NCI-H1417 (cell line): ENCODE results near the gene ZNF415.
A peak's percentile ranks its signal among the peaks of the same experiment; 100 is the strongest.
"Not testable (repeated sequence)": the region's sequence is repeated elsewhere in the genome, so short reads cannot be mapped to it uniquely, and the experiment has no call there.

Experiments used
- DNase-seq, 3 experiments: peaks; one replicate each; lab custom pipeline; 2025; lab: John Stamatoyannopoulos, UW

Gene ZNF415

DNA sequence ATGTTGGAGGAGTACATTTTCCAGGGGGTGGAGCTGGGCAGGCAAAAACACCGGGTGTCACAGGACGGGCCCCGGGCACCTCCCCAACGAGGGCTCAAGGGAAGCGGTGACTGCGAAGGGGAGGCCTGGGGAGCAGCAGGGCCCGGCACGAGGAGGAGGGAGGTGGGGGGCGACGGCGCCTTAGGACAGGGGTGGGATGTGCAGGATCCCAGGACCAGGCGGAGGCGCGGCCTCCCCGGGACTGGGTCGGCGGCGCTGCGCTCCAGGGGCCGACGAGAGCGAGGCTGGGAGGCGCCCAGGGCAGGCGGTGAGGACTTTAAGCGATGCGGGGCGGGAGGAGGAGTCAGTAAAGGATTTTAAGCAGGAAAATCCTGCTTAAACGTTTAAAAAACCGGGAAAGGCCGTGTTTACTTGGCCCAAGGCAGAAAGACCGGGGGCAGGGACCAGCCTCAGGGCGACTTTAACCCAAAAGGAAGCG lies 29.9 kb downstream of the ZNF415 start:
- DNase-seq: peak in 2 of 3 experiments; percentile 37 to 45

DNA sequence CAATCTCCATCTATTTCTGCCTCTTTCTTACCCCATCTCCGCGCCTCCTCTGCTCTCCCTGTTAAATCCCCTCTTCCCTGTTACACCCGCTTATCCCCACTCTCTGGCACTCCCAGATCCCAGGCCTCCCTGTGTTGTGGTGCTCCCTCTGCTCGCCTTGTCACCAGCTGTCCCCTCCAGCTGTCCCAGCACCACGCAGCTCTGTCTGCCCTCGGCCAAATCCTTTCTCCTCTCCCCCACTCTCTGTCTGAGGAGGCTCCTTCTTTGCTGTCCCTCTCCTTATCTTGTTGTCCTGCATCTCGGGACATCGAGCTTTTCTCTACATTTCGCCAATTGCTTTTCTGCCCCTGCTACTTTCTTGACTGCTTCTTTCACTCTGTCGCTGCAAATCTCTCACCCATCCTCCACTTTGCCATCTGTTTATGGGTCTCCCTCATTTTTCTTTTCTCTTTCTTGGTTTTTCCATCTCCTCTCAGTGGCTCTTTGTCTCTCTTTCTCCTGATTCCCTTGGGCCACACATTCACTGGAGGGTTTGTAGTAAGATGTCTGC lies 30.4 kb downstream of the ZNF415 start:
- DNase-seq: no peak

DNA sequence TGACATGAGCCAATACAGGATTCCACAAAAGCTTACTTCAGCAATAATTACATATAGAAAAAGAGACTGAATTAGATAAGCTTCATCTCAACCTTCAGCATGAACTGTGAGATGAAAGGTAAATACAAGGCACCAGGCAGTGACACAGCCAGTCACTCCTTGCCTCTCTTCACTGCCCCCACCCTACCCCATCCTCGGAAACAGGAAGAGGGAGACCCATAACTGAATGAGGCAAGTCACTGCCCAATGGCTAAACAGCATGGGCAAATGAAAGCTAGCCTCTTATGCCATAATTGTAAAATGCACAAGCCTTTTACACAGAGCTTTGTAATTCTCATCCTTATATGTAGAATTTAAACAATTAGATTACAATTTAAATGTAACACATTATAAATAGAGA lies 31.2 kb downstream of the ZNF415 start:
- DNase-seq: no peak

DNA sequence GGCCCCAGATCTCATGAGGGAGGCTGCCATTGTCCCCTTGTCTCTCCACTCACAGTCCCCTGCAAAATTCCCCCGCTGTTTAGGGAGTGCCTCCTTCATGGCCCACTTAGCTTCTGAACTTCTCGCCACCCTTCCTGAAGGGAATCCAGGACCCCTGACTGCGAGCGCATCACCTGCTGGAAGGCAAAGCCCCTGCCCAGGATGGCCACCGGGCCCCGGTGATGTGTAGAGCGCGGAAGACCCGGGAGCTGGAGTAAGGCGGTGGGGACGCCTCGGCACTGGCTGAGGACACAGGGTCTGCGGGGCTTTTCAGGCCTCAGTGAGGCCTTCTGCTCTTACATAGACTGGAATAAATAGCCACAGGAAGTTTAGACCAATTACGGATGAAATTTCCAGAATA lies 34.1 kb downstream of the ZNF415 start:
- DNase-seq: not testable (repeated sequence)

DNA sequence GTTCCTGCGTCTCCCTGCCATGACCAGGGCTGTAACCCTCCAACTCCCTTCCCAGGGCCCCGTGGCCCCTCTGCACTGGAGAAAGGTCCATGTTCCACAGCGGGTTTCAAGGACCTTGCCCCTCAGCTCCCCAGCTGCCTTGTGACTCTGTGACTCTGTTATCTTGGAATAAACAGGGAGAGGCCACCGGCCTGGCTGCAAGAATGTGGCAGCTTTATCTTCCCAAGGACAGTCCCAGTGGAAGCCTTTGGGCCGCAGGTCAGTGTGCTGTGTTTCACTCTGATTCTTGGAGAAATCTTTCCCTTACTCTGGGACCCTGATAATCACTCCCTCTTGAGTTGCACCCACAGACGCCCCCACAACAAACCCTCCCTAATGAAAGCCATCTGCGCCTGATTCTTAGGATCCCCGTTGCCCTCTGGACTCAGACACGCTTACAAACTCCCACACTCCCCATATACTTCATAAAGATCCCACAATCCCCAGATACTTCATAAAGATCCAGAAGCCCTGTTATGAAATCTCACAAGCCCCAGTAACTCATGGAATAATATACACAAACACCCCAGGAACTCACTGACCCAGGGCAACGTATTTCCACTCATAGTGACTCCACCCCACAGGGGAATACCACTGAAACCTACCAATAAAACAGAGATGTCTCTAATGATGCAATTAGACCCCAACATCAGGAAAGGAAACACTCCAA lies 35.6 kb downstream of the ZNF415 start:
- not testable (repeated sequence) for DNase-seq

DNA sequence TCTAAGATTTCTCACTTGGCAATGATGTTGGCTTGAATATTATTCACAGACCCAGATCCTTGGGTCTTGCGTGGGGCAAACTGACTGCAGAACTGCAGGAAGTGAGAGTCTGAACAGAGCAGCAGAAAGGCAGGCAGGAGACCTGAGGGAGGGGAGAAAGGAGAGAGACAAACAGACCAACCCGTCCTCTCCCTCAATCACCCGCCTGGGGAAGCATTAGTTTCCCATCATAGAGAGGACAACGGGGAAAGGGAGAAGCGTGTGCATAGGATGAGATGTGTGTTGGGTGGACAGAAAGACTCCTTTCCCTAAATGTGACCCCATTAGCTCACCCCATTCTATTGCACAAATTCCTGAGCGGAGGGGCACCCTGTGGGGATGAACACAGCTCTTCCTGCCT lies 36.1 kb downstream of the ZNF415 start:
- DNase-seq: not testable (repeated sequence)

DNA sequence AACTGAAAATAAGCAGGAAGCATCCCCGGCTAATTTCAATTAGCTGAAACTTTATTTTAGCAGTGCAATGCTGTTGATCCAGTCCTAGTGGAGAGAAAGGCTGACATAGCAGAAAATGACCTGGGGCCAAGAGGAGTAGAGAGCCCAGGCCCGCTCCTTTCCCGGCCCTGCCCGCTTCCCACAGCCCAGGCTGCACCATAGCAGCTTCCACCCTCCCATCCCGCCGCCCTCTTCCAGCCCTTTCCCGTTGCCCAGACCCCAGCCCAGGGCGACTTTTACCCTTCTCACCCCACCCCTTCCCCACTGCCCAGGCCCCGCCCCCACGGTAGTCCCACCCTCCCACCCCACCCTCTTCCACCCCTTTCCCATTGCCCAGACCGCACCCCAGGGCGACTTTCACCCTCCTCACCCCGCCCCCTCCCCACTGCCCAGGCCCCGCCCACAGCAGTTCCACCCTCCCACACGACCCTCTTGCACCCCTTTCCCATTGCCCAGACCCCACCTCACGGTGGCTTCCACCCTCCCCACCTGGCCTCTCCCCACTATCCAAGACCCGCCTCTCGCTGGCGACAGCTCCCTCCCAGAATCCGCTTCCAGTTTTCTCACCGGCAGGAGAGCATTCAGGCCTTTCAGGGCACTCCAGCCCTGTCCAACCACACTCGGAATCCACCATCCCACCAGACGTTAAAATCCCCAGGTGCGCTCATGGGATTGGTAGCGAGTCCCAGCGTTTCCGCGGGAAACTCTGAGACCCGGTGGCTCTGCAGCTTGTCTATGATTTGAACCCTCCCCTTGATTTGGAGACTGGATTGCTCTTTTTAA lies 37.7 kb downstream of the ZNF415 start:
- DNase-seq: no peak

DNA sequence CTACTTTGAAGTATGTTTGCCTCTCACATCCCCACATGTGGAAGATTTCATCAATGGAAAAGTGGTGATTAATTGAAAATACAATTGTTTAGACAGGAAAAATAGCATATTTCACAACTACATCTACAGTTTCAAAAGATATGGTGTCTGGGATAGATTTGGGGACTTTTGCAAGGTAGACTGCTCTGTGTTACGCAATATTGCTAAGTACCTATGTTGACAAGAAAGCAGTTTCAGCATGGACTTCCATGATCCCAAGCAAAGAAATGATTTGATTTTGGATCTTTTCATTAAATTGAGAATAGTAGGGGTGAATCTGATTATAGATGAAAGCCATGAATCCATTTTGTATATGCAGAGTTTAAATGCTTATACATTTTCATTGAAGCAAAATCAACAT lies 40.0 kb downstream of the ZNF415 start:
- no peak for DNase-seq

DNA sequence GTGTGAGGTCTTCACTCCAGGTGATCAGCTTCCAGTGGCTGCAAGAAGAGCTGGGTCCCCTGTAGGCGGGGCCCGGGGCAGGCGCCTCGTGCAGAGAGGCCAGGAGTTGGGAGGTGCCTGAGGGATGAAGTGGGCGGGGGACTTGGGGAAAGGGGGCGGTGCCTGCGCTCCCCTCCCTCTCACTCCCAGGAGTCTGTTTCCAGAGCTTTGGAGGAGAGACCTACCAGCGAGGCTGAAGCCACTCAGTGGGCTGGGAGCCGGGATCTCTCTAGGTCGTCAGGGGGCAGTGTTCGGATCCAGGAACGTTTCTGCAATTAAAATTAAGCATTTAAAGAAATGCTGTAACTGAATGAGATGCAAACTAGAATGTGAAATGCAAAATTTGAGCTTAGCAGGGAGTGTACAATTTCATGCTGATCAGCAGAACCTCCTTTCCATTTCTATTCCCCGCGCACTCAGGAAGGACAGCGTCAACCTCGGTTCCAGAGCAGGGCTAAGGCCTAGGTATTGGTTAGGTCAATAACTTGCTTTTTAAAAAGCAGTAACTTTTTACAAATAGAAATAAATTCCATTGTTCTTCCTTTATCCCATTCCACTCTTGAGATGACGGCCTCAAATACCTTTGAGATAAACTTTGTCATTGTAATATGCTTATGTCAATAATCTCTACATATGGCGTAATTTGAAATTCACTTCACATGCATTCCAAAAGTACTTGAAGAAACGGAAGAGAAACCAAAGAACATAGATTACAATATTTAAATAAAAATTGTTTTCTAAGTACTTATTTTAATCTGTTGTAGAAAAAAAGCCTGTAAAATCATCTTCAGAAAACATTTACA lies 41.1 kb downstream of the ZNF415 start:
- DNase-seq: no peak

DNA sequence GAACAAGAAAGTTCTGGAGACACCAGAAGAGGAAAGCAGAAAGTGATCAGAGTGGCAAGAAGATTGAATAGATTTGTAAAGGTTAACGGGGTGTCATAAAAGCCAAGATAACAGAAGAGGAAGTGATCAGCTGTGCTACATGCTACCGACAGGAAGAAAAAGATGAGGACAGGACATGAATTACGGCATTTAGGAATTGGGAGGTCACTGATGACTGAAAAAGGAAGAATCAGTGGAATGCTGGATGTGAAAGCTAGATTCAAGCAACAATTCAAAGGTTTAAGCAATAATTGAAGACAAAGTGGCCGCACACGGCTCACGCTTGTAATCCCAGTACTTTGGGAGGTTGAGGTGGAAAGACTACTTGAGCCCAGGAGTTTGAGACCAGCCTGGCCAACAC lies 44.6 kb downstream of the ZNF415 start:
- DNase-seq: no peak

DNA sequence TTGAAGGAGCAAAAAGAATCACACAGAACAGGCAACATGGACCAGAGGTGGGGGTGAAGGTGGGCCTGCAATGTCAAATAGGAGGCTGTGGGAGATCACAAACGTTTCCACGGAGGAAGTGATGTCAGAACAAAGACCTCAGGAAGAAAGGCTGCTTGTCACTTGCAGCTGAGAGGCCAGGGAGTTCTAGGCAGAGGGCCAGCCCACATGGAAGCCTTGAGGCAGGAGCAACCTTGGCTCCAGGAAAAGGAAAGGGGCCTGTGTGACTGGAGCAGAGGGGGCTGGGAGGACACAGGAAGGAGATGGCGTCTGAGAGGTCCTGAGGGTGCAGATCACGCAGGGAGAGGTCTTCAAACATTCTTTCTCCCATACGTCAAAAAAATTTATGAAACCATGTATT lies 45.8 kb downstream of the ZNF415 start:
- DNase-seq: no peak

DNA sequence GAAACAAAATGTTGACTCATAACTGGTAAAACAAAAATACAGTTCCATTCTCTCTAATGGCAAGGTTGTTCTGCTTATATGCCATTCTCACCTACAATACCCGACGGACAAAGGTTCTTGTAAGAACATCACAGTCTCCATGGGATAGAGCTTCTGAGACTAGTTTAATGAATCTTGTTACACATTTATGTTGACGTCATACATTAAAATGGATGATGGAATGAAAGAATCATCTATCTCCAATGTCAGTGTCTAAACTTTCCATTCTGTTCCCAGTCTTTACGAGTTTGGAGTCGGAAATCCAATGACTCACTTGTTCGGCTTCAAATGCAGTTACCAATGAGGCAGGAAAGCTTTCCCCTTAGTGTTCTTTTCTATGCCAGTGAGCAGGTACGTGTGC lies 47.2 kb downstream of the ZNF415 start:
- DNase-seq: no peak

DNA sequence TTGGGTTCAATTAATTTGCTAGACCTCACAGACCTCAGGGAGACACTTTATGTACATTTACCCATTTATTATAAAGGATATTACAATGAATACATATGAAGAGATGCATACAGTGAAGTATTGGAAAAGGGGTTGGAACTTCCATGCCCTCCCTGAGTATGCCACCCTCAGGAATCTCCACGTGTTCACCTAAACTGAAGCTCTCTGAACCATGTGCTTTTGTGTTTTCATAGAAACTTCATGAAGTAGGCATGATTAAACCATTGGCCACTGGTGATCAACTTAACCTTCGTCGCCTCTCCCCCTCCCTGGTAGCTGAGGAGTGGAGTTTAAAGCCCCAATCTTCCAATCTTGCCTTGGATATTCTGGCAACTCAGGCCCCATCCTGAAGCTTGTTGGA lies 49.8 kb downstream of the ZNF415 start:
- no peak for DNase-seq

DNA sequence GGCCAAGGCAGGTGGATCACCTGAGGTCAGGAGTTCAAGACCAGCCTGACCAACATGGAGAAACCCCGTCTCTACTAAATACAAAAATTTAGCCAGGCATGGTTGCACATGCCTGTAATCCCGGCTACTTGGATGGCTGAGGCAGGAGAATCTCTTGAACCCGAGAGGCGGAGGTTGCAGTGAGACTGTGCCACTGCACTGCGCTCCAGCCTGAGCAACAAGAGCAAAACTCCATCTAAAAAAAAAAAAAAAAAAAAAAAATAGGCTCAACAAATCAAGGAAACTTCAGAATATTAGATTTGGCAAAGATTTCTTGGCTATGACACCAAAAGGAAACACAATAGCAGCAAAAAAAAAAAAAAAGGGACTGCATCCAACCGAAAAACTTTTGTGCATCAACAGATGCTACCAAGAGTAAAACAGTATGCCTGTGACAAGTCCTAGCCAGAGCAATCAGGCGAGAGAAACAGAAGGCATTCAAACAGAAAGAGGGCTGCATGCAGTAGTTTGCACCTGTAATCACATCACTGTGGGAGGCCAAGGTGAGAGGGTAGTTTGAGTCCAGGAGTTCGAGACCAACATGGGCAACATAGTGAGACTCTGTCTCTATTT lies 53.3 kb downstream of the ZNF415 start:
- no peak for DNase-seq

DNA sequence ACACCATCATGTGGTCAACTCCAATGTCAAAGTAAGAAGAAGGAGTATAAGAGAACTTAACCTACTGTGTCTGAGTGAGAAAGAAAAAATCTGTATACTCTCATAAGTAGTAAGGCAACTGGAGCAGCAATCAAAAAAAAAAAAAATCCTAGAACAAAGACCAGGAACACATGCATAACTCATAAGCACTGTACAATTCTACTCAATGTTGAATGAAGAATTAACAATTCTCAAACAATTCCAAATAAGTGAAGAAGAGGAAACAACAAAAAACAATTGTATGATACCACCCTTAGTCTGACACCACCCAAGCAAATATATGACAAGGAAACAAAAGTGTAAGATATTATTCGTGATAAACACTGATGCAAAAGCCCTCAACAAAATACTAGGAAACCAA lies 54.0 kb downstream of the ZNF415 start:
- no peak for DNase-seq

DNA sequence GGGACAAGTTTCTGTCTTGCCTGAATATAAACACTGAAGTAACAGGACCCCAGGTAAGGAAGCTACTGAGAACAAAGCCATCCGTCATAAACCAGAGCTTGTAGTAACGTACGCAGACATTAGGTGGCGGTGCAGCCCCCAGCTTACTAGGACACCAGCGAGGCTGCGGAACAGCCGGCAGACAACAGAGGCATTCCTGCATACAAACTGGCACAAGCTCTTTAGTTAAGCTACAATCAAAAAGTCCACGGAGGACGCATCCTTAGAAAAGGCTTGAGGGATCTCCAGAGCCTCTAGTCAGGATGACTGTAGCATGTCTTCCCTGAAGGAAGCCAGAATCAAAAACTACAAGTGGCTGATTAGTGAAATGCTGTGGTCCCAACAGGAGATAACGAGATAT lies 55.7 kb downstream of the ZNF415 start:
- peak in 2 of 3 experiments; percentile 29 to 32 for DNase-seq

DNA sequence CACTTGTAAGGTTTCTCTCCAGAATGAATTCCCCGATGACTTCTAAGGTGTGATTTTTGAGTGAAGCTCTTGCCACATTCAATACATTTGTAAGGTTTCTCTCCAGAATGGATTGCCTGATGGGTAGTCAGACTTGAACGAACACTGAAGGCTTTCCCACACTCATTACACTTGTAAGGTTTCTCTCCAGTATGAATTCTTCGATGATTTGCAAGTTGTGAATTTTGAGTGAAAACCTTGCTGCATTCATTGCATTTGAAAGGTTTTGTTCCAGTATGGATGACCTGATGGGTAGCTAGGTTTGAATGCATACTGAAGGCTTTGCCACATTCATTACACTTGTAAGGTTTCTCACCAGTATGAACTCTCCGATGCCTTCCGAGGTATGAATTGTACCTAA lies 63.9 kb downstream of the ZNF415 start:
- no peak for DNase-seq

DNA sequence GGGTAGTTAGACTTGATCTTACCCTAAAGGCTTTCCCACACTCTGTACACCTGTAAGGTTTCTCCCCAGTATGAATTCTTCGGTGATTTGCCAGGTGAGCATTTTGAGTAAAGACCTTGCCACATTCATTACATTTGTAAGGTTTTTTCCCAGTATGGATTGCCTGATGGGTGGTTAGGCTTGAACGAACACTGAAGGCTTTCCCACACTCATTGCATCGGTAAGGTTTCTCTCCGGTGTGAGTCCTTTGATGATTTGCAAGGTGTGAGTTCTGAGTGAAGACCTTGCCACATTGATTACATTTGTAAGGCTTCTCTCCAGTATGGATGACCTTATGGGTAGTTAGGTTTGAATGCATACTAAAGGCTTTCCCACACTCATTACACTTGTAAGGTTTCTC lies 64.5 kb downstream of the ZNF415 start:
- DNase-seq: no peak

DNA sequence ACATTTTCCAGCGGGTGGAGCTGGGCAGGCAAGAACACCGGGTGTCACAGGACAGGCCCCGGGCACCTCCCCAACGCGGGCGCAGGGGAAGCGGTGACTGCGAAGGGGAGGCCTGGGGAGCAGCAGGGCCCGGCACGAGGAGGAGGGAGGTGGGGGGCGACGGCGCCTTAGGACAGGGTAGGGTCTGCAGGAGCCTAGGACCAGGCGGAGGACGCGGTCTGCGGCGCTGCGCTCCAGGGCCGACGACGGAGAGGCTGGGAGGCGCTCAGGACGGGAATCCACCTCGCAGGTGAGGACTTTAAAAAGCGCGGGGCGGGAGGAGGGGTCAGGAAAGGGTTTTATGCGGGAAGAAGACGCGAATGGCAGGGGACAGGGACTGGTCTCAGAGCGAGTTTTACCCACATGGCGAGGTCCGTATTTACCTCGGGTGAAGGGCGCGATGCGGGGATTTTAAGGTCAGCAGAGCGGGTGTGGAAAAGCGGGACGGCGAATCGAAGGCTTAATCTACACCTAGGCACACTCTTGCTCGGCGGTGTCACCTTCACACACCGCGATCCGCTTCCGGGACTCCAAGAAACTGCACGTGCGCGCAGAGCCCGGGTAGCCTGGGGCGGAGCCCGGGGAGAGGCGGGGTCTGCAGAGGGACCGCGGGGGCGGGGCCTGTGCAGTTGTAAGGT lies 74.7 kb downstream of the ZNF415 start:
- peak in 1 of 3 experiments; percentile 27 for DNase-seq
